ENCODE measurements around the gene NTNG2. TPM values are rescaled to one million over a fixed set of nuclear protein-coding genes. Genes with fewer than 3 reads are reported as not detected.

The NTNG2 gene
- total RNA-seq, 1 donor = 1.3 TPM

Other genes starting within 250 kb of the NTNG2 start
- 13.3 TPM for gene MED27, start 82.2 kb upstream of the NTNG2 start, total RNA-seq
- 82.3 TPM for gene SETX, start 192.9 kb downstream of the NTNG2 start, total RNA-seq
- gene TTF1, start 244.8 kb downstream of the NTNG2 start, total RNA-seq = 13.7 TPM
- gene CFAP77, start 248.2 kb downstream of the NTNG2 start, total RNA-seq = not detected